Hematopoietic multipotent progenitor cell treated with erythropoietin and hydrocortisone succinate and interleukin-3 and kit ligand, for 15 days (in vitro differentiated cells): Measurements from ENCODE around the gene CPEB3.

ENCODE experiments used
- DNase-seq: peaks from one replicate; pipeline ENCODE4 v3.0.0-alpha.2; 2015; ENCODE audit warnings: low spot score

The CPEB3 gene

GRCh38 chr10:92213049-92213448, 77.8 kb downstream of the CPEB3 start:
- no peak for DNase-seq

- no peak for DNase-seq
Measured at GRCh38 chr10:92208736-92209135, 82.1 kb downstream of the CPEB3 start.

- no peak for DNase-seq
Measured at GRCh38 chr10:92208157-92208720, 82.6 kb downstream of the CPEB3 start.

- DNase-seq: no peak
Measured at GRCh38 chr10:92207061-92207460, 83.8 kb downstream of the CPEB3 start.

GRCh38 chr10:92203919-92204623, 86.8 kb downstream of the CPEB3 start:
- no peak for DNase-seq

- DNase-seq: no peak
Measured at GRCh38 chr10:92202536-92202935, 88.3 kb downstream of the CPEB3 start.

GRCh38 chr10:92200564-92200963, 90.3 kb downstream of the CPEB3 start:
- DNase-seq: no peak

- DNase-seq: no peak
Measured at GRCh38 chr10:92187101-92187500, 103.8 kb downstream of the CPEB3 start.

GRCh38 chr10:92184977-92185376, 105.9 kb downstream of the CPEB3 start:
- no peak for DNase-seq

- DNase-seq: no peak
Measured at GRCh38 chr10:92183199-92183598, 107.7 kb downstream of the CPEB3 start.

- no peak for DNase-seq
Measured at GRCh38 chr10:92181575-92181974, 109.3 kb downstream of the CPEB3 start.

- no peak for DNase-seq
Measured at GRCh38 chr10:92180399-92180798, 110.5 kb downstream of the CPEB3 start.

- DNase-seq: no peak
Measured at GRCh38 chr10:92177546-92177945, 113.3 kb downstream of the CPEB3 start.

- DNase-seq: no peak
Measured at GRCh38 chr10:92175164-92175563, 115.7 kb downstream of the CPEB3 start.

GRCh38 chr10:92173996-92174395, 116.9 kb downstream of the CPEB3 start:
- no peak for DNase-seq

- DNase-seq: no peak
Measured at GRCh38 chr10:92164036-92164696, 126.7 kb downstream of the CPEB3 start.

- DNase-seq: no peak
Measured at GRCh38 chr10:92162541-92162940, 128.3 kb downstream of the CPEB3 start.

GRCh38 chr10:92156874-92157773, 133.8 kb downstream of the CPEB3 start:
- DNase-seq: no peak

GRCh38 chr10:92150823-92151222, 140.1 kb downstream of the CPEB3 start:
- no peak for DNase-seq

- no peak for DNase-seq
Measured at GRCh38 chr10:92149261-92149660, 141.6 kb downstream of the CPEB3 start.

- no peak for DNase-seq
Measured at GRCh38 chr10:92146781-92147180, 144.1 kb downstream of the CPEB3 start.

- no peak for DNase-seq
Measured at GRCh38 chr10:92146107-92146506, 144.8 kb downstream of the CPEB3 start.
